Measurements from ENCODE around the gene PKP3. TPM values are rescaled to one million over a fixed set of nuclear protein-coding genes. Genes with fewer than 3 reads are reported as not detected.
"Not testable (repeated sequence)": the region's sequence is repeated elsewhere in the genome, so short reads cannot be mapped to it uniquely, and the experiment has no call there.

The PKP3 gene
- total RNA-seq, 1 donor, result 5.6 TPM

GRCh38 chr11:409008-409599 is 15.1 kb downstream of the PKP3 start:
- TF ChIP-seq, protein P1, sequence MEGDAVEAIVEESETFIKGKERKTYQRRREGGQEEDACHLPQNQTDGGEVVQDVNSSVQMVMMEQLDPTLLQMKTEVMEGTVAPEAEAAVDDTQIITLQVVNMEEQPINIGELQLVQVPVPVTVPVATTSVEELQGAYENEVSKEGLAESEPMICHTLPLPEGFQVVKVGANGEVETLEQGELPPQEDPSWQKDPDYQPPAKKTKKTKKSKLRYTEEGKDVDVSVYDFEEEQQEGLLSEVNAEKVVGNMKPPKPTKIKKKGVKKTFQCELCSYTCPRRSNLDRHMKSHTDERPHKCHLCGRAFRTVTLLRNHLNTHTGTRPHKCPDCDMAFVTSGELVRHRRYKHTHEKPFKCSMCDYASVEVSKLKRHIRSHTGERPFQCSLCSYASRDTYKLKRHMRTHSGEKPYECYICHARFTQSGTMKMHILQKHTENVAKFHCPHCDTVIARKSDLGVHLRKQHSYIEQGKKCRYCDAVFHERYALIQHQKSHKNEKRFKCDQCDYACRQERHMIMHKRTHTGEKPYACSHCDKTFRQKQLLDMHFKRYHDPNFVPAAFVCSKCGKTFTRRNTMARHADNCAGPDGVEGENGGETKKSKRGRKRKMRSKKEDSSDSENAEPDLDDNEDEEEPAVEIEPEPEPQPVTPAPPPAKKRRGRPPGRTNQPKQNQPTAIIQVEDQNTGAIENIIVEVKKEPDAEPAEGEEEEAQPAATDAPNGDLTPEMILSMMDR (IDR thresholded peaks at IDR 0.05; ENCODE audit: insufficient read depth, low read length), result no peak
- DNase-seq (ENCODE audit: low read depth), result no peak
- no peak overlapping the region for H3K4me3 ChIP-seq (ENCODE audit: low read depth, low read length)

GRCh38 chr11:409600-410483 is 15.8 kb downstream of the PKP3 start:
- no peak overlapping the region for H3K4me3 ChIP-seq (ENCODE audit: low read depth, low read length)
- no peak for DNase-seq (ENCODE audit: low read depth)
- TF ChIP-seq, protein P1 (IDR thresholded peaks at IDR 0.05; ENCODE audit: insufficient read depth, low read length), result no peak

- not testable (repeated sequence) for H3K4me3 ChIP-seq (ENCODE audit: low read depth, low read length); DNase-seq (ENCODE audit: low read depth)
Observed at GRCh38 chr11:410711-411110, 16.7 kb downstream of the PKP3 start.

DNA sequence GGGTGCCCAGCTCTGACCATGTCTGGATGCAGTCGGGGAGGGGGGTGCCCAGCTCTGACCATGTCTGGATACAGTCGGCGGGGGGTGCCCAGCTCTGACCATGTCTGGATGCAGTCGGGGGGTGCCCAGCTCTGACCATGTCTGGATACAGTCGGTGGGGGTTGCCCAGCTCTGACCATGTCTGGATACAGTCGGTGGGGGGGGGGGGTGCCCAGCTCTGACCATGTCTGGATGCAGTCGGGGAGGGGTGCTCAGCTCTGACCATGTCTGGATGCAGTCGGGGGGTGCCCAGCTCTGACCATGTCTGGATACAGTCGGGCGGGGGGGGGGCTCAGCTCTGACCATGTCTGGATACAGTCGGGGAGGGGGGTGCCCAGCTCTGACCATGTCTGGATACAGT is 17.5 kb downstream of the PKP3 start:
- H3K4me3 ChIP-seq (ENCODE audit: low read depth, low read length); DNase-seq (ENCODE audit: low read depth): not testable (repeated sequence)

DNA sequence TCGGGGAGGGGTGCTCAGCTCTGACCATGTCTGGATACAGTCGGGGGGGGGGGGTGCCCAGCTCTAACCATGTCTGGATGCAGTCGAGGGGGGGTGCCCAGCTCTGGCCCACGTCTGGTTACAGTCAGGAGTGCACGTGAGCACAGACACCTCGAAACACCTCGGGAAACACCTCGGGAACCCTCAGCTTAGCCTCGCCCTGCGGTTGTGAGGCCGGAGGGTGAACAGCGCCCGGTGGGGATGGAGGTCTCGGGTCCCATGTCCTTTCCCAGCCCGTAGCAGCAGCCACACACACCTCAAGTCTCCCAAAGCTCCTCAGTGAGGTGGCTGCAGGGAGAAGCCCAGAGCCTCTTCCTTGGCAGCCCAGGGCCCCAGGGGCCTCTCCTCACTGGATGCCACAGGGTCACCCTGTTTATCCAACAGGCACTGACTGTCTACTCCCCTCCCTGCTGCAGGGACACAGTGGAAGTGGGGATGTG is 18.7 kb downstream of the PKP3 start:
- no peak overlapping the region for H3K4me3 ChIP-seq (ENCODE audit: low read depth, low read length)
- TF ChIP-seq, protein P1 (IDR thresholded peaks at IDR 0.05; ENCODE audit: insufficient read depth, low read length), result no peak
- no peak for DNase-seq (ENCODE audit: low read depth)

- H3K4me3 ChIP-seq (ENCODE audit: low read depth, low read length), result no peak overlapping the region
- no peak for DNase-seq (ENCODE audit: low read depth)
- TF ChIP-seq, protein P1 (IDR thresholded peaks at IDR 0.05; ENCODE audit: insufficient read depth, low read length), result no peak
Observed at GRCh38 chr11:413120-414081, 19.4 kb downstream of the PKP3 start.

- DNase-seq (ENCODE audit: low read depth), result no peak
- H3K4me3 ChIP-seq (ENCODE audit: low read depth, low read length), result no peak overlapping the region
- TF ChIP-seq, protein P1 (IDR thresholded peaks at IDR 0.05; ENCODE audit: insufficient read depth, low read length), result no peak
Observed at GRCh38 chr11:414318-414857, 20.4 kb downstream of the PKP3 start.
